ENCODE results near the gene PRSS16.

Gene PRSS16

GRCh38 chr6:27280064-27280539, 32.6 kb downstream of the PRSS16 start:
- H3K4me3 ChIP-seq (IDR thresholded peaks at IDR 0.05; ENCODE audit: insufficient read depth, low read depth, low read length): no peak overlapping the region
- no peak overlapping the region for H2AFZ ChIP-seq (ENCODE audit: low read depth)
- no peaks in the 10 kb centered on the region for H3K79me2 ChIP-seq (ENCODE audit: insufficient read depth, low read depth)
- H3K27me3 ChIP-seq (ENCODE audit: insufficient read depth, low read depth): no peaks in the 10 kb centered on the region
- no peak for TF ChIP-seq CTCF (conservative IDR thresholded peaks at IDR 0.05; ENCODE audit: low read depth, low read length)
- H3K36me3 ChIP-seq (ENCODE audit: insufficient read depth): no peaks in the 10 kb centered on the region
- no peak overlapping the region for H3K9ac ChIP-seq
- H4K20me1 ChIP-seq (ENCODE audit: insufficient read depth): no peaks in the 10 kb centered on the region
- H3K4me2 ChIP-seq: no peak overlapping the region
- no peaks in the 10 kb centered on the region for H3K4me1 ChIP-seq (ENCODE audit: low read depth, poor library complexity, severe bottlenecking)
- H3K27ac ChIP-seq: no peak overlapping the region

- Histone ChIP-seq H3K4me2 (no peak overlapping the region), H3K27me3 (ENCODE audit: insufficient read depth, low read depth) (no peaks in the 10 kb centered on the region), H3K36me3 (ENCODE audit: insufficient read depth) (no peaks in the 10 kb centered on the region), H3K4me3 (IDR thresholded peaks at IDR 0.05; ENCODE audit: insufficient read depth, low read depth, low read length) (no peak overlapping the region), H3K9ac (no peak overlapping the region), H2AFZ (ENCODE audit: low read depth) (no peak overlapping the region), H3K27ac (no peak overlapping the region), H3K4me1 (ENCODE audit: low read depth, poor library complexity, severe bottlenecking) (no peaks in the 10 kb centered on the region), H3K79me2 (ENCODE audit: insufficient read depth, low read depth) (no peaks in the 10 kb centered on the region), H4K20me1 (ENCODE audit: insufficient read depth) (no peaks in the 10 kb centered on the region)
- TF ChIP-seq CTCF (conservative IDR thresholded peaks at IDR 0.05; ENCODE audit: low read depth, low read length): no peak
Measured at GRCh38 chr6:27280540-27281000, 33.1 kb downstream of the PRSS16 start.

GRCh38 chr6:27281105-27281539, 33.6 kb downstream of the PRSS16 start:
- no peak overlapping the region for H3K4me3 ChIP-seq (IDR thresholded peaks at IDR 0.05; ENCODE audit: insufficient read depth, low read depth, low read length)

DNA sequence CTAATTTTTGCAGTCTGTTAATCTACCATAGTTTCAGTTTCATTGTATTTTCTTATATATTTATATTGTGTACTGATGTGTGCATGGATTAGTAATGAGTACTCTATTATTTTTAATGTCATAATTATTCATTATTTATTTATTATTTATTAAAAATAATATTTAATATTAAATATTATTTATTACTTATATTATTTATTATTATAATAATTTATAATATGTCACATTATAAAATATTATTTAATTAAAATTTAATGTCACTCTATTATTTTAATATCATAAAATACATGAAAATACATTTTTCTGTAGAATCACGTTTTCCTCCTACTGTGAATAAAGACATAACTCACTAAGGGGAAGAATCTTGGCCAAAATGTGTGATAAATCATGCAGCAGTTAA, 34.1 kb downstream of the PRSS16 start:
- no peaks in the 10 kb centered on the region for H3K79me2 ChIP-seq (ENCODE audit: insufficient read depth, low read depth)
- no peaks in the 10 kb centered on the region for H4K20me1 ChIP-seq (ENCODE audit: insufficient read depth)
- no peak overlapping the region for H3K9ac ChIP-seq
- no peak for TF ChIP-seq CTCF (conservative IDR thresholded peaks at IDR 0.05; ENCODE audit: low read depth, low read length)
- no peak overlapping the region for H3K27ac ChIP-seq
- no peak overlapping the region for H2AFZ ChIP-seq (ENCODE audit: low read depth)
- H3K27me3 ChIP-seq (ENCODE audit: insufficient read depth, low read depth): no peaks in the 10 kb centered on the region
- H3K4me3 ChIP-seq (IDR thresholded peaks at IDR 0.05; ENCODE audit: insufficient read depth, low read depth, low read length): no peak overlapping the region
- H3K4me1 ChIP-seq (ENCODE audit: low read depth, poor library complexity, severe bottlenecking): no peaks in the 10 kb centered on the region
- no peaks in the 10 kb centered on the region for H3K36me3 ChIP-seq (ENCODE audit: insufficient read depth)
- no peak overlapping the region for H3K4me2 ChIP-seq

More at GRCh38 chr6:27281105-27281539, 33.6 kb downstream of the PRSS16 start:
- no peak overlapping the region for H3K27ac ChIP-seq
- H3K36me3 ChIP-seq (ENCODE audit: insufficient read depth): no peaks in the 10 kb centered on the region
- no peaks in the 10 kb centered on the region for H3K27me3 ChIP-seq (ENCODE audit: insufficient read depth, low read depth)
- no peak for TF ChIP-seq CTCF (conservative IDR thresholded peaks at IDR 0.05; ENCODE audit: low read depth, low read length)
- no peak overlapping the region for H2AFZ ChIP-seq (ENCODE audit: low read depth)
- H4K20me1 ChIP-seq (ENCODE audit: insufficient read depth): no peaks in the 10 kb centered on the region
- H3K4me1 ChIP-seq (ENCODE audit: low read depth, poor library complexity, severe bottlenecking): no peaks in the 10 kb centered on the region
- no peaks in the 10 kb centered on the region for H3K79me2 ChIP-seq (ENCODE audit: insufficient read depth, low read depth)
- H3K9ac ChIP-seq: no peak overlapping the region
- no peak overlapping the region for H3K4me2 ChIP-seq
